Measurements from ENCODE around the gene TSPAN18.

- TF ChIP-seq CTCF (IDR thresholded peaks at IDR 0.05) (no peak), POLR2A (IDR thresholded peaks at IDR 0.05) (no peak)
Observed at GRCh38 chr11:44934110-44934509, 207.3 kb downstream of the TSPAN18 start.

Measured in ovary (tissue), 3 donors.